K562 (cell line): Measurements from ENCODE around the gene APOC4. TPM values are rescaled to one million over a fixed set of nuclear protein-coding genes. Genes with fewer than 3 reads are reported as not detected.
A peak's percentile ranks its signal among the peaks of the same experiment; 100 is the strongest.

ENCODE experiments used
- ATF2 ChIP-seq: sonication (generic); formaldehyde crosslinking; IDR thresholded peaks from 2 replicates; pipeline ENCODE4 v1.8.1; 2022; ENCODE audit warnings: missing genetic modification reagents
- CSDE1 ChIP-seq, 2 experiments: fragments of 450-650 bp; IDR thresholded peaks; 2 replicates each; pipeline ENCODE4 v1.6.1; 2016; ENCODE audit warnings: mild to moderate bottlenecking in 1 of 2
- E4F1 ChIP-seq: fragments of 250-450 bp; sonication (Bioruptor Pico); IDR thresholded peaks from 2 replicates; pipeline ENCODE4 v1.5.0; 2021; ENCODE audit warnings: mild to moderate bottlenecking, borderline replicate concordance
- ELF1 ChIP-seq: fragments of 200-800 bp; sonication (Bioruptor generic); IDR thresholded peaks from 2 replicates; pipeline ENCODE4 v1.6.1; 2016; ENCODE audit warnings: missing genetic modification characterization, missing compliant biosample characterization
- KLF1 ChIP-seq: fragments of 450-650 bp; IDR thresholded peaks from 2 replicates; pipeline ENCODE4 v1.6.1; 2016; ENCODE audit warnings: missing genetic modification characterization, missing compliant biosample characterization
- MBD1 ChIP-seq: fragments of 250-450 bp; sonication (Bioruptor Pico); IDR thresholded peaks from 2 replicates; pipeline ENCODE4 v1.8.0; 2022; ENCODE audit warnings: inconsistent platforms
- PHTF2 ChIP-seq: fragments of 250-450 bp; sonication (Bioruptor Pico); IDR thresholded peaks from 2 replicates; pipeline ENCODE4 v1.5.0; 2021; ENCODE audit warnings: mild to moderate bottlenecking
- POLR2H ChIP-seq: IDR thresholded peaks from 2 replicates; pipeline ENCODE4 v1.6.1; 2016; ENCODE audit warnings: missing genetic modification characterization, low read depth, mild to moderate bottlenecking, control low read depth, missing compliant biosample characterization, moderate library complexity
- PREB ChIP-seq: sonication (generic); formaldehyde crosslinking; IDR thresholded peaks from 2 replicates; pipeline ENCODE4 v1.8.1; 2023; ENCODE audit warnings: mild to moderate bottlenecking, missing genetic modification reagents
- RAD21 ChIP-seq, 2 experiments: fragments of 250-450 bp in 1 of 2; fragments of 450-650 bp in 1 of 2; sonication (Bioruptor Pico) in 1 of 2; formaldehyde crosslinking in 1 of 2; IDR thresholded peaks in 1 of 2; conservative IDR thresholded peaks in 1 of 2; 2 replicates each; pipeline versions ENCODE4 v1.4.0 to v1.8.0; 2020 to 2022; ENCODE audit warnings: mild to moderate bottlenecking in 2 of 2, moderate library complexity in 1 of 2
- RBM25 ChIP-seq: fragments of 200-400 bp; formaldehyde crosslinking; IDR thresholded peaks from 2 replicates; pipeline ENCODE4 v1.6.1; 2018; ENCODE audit warnings: low read length, low read depth, moderate library complexity; ENCODE audit not compliant: severe bottlenecking
- SMARCB1 ChIP-seq: IDR thresholded peaks from 2 replicates; pipeline ENCODE4 v1.6.1; 2011; ENCODE audit warnings: improper control_type of control experiment, low read depth; ENCODE audit not compliant: insufficient read length
- SRSF9 ChIP-seq: fragments of 200-400 bp; formaldehyde crosslinking; IDR thresholded peaks from 2 replicates; pipeline ENCODE4 v1.6.1; 2017; ENCODE audit warnings: low read depth, low read length, borderline replicate concordance
- TCF7L2 ChIP-seq: fragments of 150-350 bp; IDR thresholded peaks from 2 replicates; pipeline ENCODE4 v1.6.1; 2016; ENCODE audit warnings: low read depth, mild to moderate bottlenecking, low read length, moderate library complexity
- TEAD2 ChIP-seq: fragments of 450-650 bp; IDR thresholded peaks from 2 replicates; pipeline ENCODE4 v1.6.1; 2016; ENCODE audit warnings: missing genetic modification characterization, control low read depth, missing compliant biosample characterization
- WHSC1 ChIP-seq: IDR thresholded peaks from one replicate; pipeline ENCODE4 v1.6.1; 2012; ENCODE audit warnings: low read length, control low read depth, inconsistent platforms
- ZFP36 ChIP-seq: fragments of 150-350 bp; IDR thresholded peaks from 2 replicates; pipeline ENCODE4 v1.6.1; 2018; ENCODE audit warnings: low read length, low read depth; ENCODE audit not compliant: partially characterized antibody
- ZKSCAN8 ChIP-seq: fragments of 200-800 bp; sonication (Bioruptor generic); IDR thresholded peaks from 2 replicates; pipeline ENCODE4 v1.6.1; 2016; ENCODE audit warnings: missing genetic modification characterization, missing compliant biosample characterization
- ZNF311 ChIP-seq: fragments of 250-450 bp; sonication (Bioruptor Pico); IDR thresholded peaks from 2 replicates; pipeline ENCODE4 v1.4.0; 2020; ENCODE audit warnings: mild to moderate bottlenecking, moderate library complexity
- ZZZ3 ChIP-seq: fragments of 450-650 bp; IDR thresholded peaks from 2 replicates; pipeline ENCODE4 v1.6.1; 2016; ENCODE audit warnings: antibody characterized with exemption, mild to moderate bottlenecking, moderate library complexity
- polyA plus RNA-seq, 8 experiments: library from polyadenylated mRNA; depleted of rRNA in 4 of 8; stranded (reverse) in 5 of 8; unstranded in 3 of 8; fragments of >200 nt; fragmentation: Nextera tagmentation in 2 of 8; fragmentation: Illumina TruSeq in 1 of 8; extraction: Ambion mirVana in 2 of 8; extraction: Trizol in 1 of 8; gene quantifications; 2 replicates each; pipeline versions ENCODE4 v1.2.1 to v1.2.3, GENCODE V29; 2011 to 2014; ENCODE audit warnings: inconsistent platforms in 1 of 8, missing spikeins in 1 of 8
- total RNA-seq, 7 experiments: library from RNA; depleted of rRNA in 6 of 7; stranded (reverse); fragments of >200 nt in 6 of 7; fragmentation: Illumina TruSeq in 2 of 7; extraction: Trizol in 2 of 7; gene quantifications; 2 replicates each; pipeline versions ENCODE4 v1.2.1 to v1.2.3, GENCODE V29; 2011 to 2021; ENCODE audit warnings: low replicate concordance in 1 of 7

Gene APOC4
- total and polyA plus RNA-seq, 9 of the 15 experiments (the other 6 are each of a cell fraction or from before 2014, with no cell fraction given) = 0.46 TPM; not detected in 8

GRCh38 chr19:44954649-44955504 lies 12.8 kb downstream of the APOC4 start, which contains the start of gene CLPTM1 (continued):
- TF ChIP-seq ATF2 (CRISPR knock-in tag) (no peak), WHSC1 (no peak), PREB (CRISPR knock-in tag) (no peak), POLR2H (peak; percentile 84), ELF1 (tag) (peak; percentile 98), ZFP36 (no peak), RAD21 (CRISPR knock-in tag; conservative IDR thresholded peaks at IDR 0.05 in 1 of 2, IDR thresholded peaks at IDR 0.05 in 1 of 2) (no peak), MBD1 (CRISPR knock-in tag) (no peak), E4F1 (CRISPR knock-in tag) (no peak), CSDE1 (IDR thresholded peaks at IDR 0.05) (no peak), ZNF311 (no peak), PHTF2 (CRISPR knock-in tag) (no peak), RBM25 (peak; percentile 40), ZZZ3 (peak; percentile 92), ZKSCAN8 (CRISPR knock-in tag) (no peak), TCF7L2 (no peak), SRSF9 (no peak), TEAD2 (tag) (no peak), SMARCB1 (no peak), KLF1 (peak; percentile 94)
